ENCODE data around the gene CYP26C1.
A peak's percentile ranks its signal among the peaks of the same experiment; 100 is the strongest.

CYP26C1 gene, protein sequence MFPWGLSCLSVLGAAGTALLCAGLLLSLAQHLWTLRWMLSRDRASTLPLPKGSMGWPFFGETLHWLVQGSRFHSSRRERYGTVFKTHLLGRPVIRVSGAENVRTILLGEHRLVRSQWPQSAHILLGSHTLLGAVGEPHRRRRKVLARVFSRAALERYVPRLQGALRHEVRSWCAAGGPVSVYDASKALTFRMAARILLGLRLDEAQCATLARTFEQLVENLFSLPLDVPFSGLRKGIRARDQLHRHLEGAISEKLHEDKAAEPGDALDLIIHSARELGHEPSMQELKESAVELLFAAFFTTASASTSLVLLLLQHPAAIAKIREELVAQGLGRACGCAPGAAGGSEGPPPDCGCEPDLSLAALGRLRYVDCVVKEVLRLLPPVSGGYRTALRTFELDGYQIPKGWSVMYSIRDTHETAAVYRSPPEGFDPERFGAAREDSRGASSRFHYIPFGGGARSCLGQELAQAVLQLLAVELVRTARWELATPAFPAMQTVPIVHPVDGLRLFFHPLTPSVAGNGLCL

DNA sequence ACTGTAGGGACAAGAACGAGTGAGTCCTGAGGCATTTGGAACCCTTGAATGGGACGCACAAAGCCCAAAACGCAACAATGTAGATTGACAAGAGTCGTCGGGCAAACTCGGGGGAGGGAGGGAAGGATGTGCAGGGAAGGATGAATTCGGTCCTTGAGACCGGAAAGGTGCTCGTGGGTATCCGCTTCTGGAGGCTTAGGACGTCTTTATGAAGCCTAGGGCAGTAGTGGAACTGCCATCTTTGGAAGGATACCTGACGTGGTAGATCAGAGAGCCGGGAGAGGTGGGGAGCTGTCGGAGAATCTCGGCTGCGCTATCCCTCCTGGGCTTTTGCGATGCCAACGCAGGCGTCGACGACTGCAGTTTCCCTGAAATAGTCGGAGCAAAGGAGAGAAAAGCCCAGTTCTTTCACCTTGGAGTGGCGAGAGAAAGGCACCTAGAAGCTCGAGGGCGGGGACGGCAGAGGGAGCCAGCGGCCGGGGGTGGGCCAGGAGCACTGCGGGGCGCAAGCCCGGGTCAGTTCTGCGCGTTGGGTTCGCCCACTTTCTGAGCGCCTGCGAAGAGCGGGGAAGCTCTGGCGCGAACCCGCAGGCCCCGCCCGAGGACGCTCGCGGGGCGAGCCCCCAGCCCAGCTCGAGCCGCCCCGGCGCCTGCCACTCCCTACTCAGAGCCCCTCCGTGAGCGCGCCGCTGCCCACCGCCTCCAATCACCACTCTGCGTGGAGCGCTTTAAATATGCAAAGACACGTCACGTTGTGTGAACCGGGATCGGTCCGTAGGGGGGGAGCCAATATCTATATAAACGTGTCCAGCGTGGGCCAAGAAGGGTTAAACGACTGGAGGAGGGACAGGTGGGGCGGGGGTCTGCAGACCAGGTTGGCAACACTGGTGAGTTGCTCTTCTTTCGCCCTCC lies at the start of gene CYP26C1:
Gene CYP26C1 (plus strand): TSS at position 824 of the 912 bp plus-strand sequence. CDS start 466 bp downstream, outside the sequence.
- DNase-seq (ENCODE audit: low read depth), result no peak
- no peak within 1 kb of the TSS for H3K4me3 ChIP-seq (ENCODE audit: low read length)
- TF ChIP-seq, protein P1, sequence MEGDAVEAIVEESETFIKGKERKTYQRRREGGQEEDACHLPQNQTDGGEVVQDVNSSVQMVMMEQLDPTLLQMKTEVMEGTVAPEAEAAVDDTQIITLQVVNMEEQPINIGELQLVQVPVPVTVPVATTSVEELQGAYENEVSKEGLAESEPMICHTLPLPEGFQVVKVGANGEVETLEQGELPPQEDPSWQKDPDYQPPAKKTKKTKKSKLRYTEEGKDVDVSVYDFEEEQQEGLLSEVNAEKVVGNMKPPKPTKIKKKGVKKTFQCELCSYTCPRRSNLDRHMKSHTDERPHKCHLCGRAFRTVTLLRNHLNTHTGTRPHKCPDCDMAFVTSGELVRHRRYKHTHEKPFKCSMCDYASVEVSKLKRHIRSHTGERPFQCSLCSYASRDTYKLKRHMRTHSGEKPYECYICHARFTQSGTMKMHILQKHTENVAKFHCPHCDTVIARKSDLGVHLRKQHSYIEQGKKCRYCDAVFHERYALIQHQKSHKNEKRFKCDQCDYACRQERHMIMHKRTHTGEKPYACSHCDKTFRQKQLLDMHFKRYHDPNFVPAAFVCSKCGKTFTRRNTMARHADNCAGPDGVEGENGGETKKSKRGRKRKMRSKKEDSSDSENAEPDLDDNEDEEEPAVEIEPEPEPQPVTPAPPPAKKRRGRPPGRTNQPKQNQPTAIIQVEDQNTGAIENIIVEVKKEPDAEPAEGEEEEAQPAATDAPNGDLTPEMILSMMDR (IDR thresholded peaks at IDR 0.05; ENCODE audit: insufficient read depth, low read depth, low read length, missing control alignments), result no peak

DNA sequence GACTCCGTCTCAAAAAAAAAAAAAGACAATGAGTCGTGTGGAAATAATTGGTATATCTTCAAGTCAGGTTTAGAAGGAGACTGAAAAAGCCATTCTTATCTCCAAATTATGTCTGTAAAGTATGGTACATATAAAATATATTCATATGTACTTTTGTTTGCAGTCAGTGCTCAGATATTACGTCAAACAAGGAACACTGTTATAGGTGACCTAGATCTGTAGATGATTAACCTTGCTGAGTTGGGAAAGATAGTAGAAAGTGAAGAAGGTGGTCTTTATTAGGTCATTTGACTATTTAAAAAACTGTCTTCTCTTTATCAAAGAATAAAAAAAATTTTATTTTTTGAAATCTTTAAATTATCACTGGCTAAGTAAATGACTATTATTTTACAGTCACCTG lies 44.9 kb upstream of the CYP26C1 start:
- TF ChIP-seq, protein P1 (IDR thresholded peaks at IDR 0.05; ENCODE audit: insufficient read depth, low read depth, low read length, missing control alignments), result no peak
- no peak for DNase-seq (ENCODE audit: low read depth)
- H3K4me3 ChIP-seq (ENCODE audit: low read length), result no peak overlapping the region

DNA sequence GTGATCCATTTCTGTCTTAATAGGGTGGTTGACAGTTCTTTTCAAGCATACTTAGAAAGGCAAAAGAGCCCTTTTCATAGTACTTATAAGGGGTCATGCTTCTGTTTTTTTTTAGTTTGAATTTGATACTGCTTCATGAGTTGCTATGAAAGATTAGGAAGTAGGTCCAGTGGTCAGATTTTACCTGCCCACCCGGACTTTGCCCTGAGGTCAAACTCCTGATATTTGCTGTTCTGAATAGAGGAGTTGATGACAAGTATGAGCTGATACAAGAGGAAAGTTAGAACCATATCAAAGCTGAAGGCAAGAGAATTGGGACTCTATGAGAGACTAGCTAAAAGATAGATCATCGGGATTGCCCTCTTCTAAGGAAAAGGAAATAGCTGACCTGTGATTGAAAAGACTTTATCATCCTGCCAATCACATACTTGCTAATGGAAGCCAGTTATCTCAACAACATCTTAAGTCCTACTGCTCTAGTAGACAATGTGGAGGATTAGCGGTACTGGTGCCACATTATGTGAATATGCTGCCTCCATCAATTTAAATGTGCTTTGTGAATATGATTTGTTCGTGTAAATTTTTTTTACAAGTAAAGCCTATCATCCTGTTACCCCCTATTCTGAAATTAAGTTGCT lies 37.5 kb upstream of the CYP26C1 start:
- TF ChIP-seq, protein P1 (IDR thresholded peaks at IDR 0.05; ENCODE audit: insufficient read depth, low read depth, low read length, missing control alignments), result no peak
- DNase-seq (ENCODE audit: low read depth), result no peak
- H3K4me3 ChIP-seq (ENCODE audit: low read length), result no peak overlapping the region

DNA sequence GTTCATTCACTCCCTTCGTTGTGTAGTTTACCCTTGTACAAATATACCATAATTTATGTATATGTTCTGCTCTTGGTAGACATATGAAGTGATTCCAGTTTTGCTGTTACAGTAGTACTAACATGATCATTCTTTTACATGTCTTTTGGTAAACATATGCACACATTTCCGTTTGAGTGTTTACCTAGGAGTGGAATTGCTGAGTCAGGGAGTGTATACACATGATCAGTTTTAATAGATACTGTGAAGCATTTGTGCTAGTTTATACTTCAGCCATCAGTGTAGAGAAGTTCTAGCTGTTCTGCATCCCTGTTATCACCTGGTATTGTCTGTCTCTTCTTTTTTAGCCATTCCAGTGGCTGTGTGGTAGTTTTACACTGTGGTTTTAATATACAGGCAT lies 34.5 kb upstream of the CYP26C1 start:
- TF ChIP-seq, protein P1 (IDR thresholded peaks at IDR 0.05; ENCODE audit: insufficient read depth, low read depth, low read length, missing control alignments), result no peak
- H3K4me3 ChIP-seq (ENCODE audit: low read length), result no peak overlapping the region
- DNase-seq (ENCODE audit: low read depth), result peak; percentile 7

DNA sequence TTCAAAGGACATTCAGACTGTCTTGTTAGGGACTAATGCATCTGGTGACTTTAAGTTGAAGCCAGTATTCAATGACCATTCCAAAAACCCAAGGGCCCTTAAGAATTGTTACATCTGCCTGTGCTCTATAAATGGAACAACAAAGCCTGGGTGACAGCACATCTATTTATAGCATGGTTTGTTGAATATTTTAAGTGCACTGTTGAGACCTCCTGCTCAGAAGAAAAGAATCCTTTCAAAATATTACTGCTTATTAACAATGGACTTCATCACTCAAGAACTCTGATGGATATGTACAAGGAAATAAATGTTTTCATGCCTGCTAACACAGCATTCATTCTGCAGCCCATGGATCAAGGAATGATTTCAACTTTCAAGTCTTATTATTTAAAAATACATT lies 33.1 kb upstream of the CYP26C1 start:
- TF ChIP-seq, protein P1 (IDR thresholded peaks at IDR 0.05; ENCODE audit: insufficient read depth, low read depth, low read length, missing control alignments), result no peak
- DNase-seq (ENCODE audit: low read depth), result no peak
- no peak overlapping the region for H3K4me3 ChIP-seq (ENCODE audit: low read length)

DNA sequence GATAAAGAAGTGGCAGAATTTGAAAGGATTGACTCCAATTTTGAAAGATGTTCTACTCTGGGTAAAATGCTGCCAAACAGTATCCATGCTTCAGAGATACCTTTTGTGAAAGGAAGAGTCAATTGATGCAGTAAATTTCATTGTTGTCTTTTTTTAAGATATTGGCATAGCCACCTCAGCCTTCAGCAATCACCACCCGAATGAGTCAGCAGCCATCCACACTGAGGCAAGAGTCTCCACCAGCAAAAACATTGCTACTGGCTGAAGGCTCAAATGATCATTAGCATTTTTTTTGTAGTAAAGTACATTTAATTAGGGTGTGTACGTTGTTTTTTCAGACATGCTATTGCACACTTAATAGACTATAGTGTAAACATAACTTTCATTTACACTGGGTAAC lies 31.7 kb upstream of the CYP26C1 start:
- no peak overlapping the region for H3K4me3 ChIP-seq (ENCODE audit: low read length)
- DNase-seq (ENCODE audit: low read depth), result peak; percentile 68
- TF ChIP-seq, protein P1 (IDR thresholded peaks at IDR 0.05; ENCODE audit: insufficient read depth, low read depth, low read length, missing control alignments), result no peak
